ENCODE data around the gene ELAVL1. TPM values are rescaled to one million over a fixed set of nuclear protein-coding genes. Genes with fewer than 3 reads are reported as not detected.

Gene ELAVL1
- total and polyA plus RNA-seq, 9 of the 15 experiments (the other 6 are each of a cell fraction or from before 2014, with no cell fraction given): 4.3 to 172 (median 69.2) TPM

GRCh38 chr19:7920519-7921301 lies 84.7 kb downstream of the ELAVL1 start (continued):
- TF ChIP-seq, protein P1, sequence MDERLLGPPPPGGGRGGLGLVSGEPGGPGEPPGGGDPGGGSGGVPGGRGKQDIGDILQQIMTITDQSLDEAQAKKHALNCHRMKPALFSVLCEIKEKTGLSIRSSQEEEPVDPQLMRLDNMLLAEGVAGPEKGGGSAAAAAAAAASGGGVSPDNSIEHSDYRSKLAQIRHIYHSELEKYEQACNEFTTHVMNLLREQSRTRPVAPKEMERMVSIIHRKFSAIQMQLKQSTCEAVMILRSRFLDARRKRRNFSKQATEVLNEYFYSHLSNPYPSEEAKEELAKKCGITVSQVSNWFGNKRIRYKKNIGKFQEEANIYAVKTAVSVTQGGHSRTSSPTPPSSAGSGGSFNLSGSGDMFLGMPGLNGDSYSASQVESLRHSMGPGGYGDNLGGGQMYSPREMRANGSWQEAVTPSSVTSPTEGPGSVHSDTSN (CRISPR knock-in tag; IDR thresholded peaks at IDR 0.05; ENCODE audit: low read depth): peak; percentile 18; the same call in 1 of the 2 replicates
- TF ChIP-seq, protein P1 (tag; conservative IDR thresholded peaks at IDR 0.05; ENCODE audit: low read depth): no peak
- no peak for TF ChIP-seq SMAD2 (IDR thresholded peaks at IDR 0.05; ENCODE audit: low read depth, low read length)
- TF ChIP-seq, protein P2, sequence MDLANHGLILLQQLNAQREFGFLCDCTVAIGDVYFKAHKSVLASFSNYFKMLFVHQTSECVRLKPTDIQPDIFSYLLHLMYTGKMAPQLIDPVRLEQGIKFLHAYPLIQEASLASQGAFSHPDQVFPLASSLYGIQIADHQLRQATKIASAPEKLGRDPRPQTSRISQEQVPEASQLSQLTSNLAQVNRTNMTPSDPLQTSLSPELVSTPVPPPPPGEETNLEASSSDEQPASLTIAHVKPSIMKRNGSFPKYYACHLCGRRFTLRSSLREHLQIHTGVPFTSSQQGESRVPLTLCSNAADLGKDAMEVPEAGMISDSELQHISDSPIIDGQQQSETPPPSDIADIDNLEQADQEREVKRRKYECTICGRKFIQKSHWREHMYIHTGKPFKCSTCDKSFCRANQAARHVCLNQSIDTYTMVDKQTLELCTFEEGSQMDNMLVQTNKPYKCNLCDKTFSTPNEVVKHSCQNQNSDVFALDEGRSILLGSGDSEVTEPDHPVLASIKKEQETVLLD (IDR thresholded peaks at IDR 0.05): peak; percentile 48; the same call in 1 of the 2 replicates
- no peak for TF ChIP-seq SRF (CRISPR knock-in tag; IDR thresholded peaks at IDR 0.05)
- no peak for TF ChIP-seq JUN (IDR thresholded peaks at IDR 0.05; ENCODE audit: borderline replicate concordance, low read depth, low read length)
- TF ChIP-seq JUN (CRISPR knock-in tag; IDR thresholded peaks at IDR 0.05; ENCODE audit: borderline replicate concordance): peak; percentile 77; the same call in 1 of the 2 replicates
- peak; percentile 52; the same call in 1 of the 2 replicates for TF ChIP-seq HDAC2 (IDR thresholded peaks at IDR 0.05)
- TF ChIP-seq RBFOX2 (IDR thresholded peaks at IDR 0.05; ENCODE audit: low read depth, low read length): peak; percentile 10
- peak in 1 of 2 experiments; percentile 31; a peak in 1 of 3 replicates for TF ChIP-seq CBX3 (IDR thresholded peaks at IDR 0.05; ENCODE audit: borderline replicate concordance in 1 of 2, low read length in 2 of 2)
- no peak for TF ChIP-seq ATF1 (CRISPR knock-in tag; IDR thresholded peaks at IDR 0.05)
- peak; percentile 32; the same call in 1 of the 2 replicates for TF ChIP-seq ATF1 (tag; IDR thresholded peaks at IDR 0.05)
- TF ChIP-seq, protein P3, sequence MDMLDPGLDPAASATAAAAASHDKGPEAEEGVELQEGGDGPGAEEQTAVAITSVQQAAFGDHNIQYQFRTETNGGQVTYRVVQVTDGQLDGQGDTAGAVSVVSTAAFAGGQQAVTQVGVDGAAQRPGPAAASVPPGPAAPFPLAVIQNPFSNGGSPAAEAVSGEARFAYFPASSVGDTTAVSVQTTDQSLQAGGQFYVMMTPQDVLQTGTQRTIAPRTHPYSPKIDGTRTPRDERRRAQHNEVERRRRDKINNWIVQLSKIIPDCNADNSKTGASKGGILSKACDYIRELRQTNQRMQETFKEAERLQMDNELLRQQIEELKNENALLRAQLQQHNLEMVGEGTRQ (CRISPR knock-in tag; IDR thresholded peaks at IDR 0.05): no peak
- TF ChIP-seq FIP1L1 (IDR thresholded peaks at IDR 0.05; ENCODE audit: low read depth, low read length, poor library complexity, severe bottlenecking): no peak
- TF ChIP-seq SMAD4 (CRISPR knock-in tag; conservative IDR thresholded peaks at IDR 0.05): 0 out of 2 replicates have a peak, but pooled peaks have one; percentile 35
- no peak for TF ChIP-seq CREB3 (tag; conservative IDR thresholded peaks at IDR 0.05; ENCODE audit: low read depth)
- TF ChIP-seq, protein P4, sequence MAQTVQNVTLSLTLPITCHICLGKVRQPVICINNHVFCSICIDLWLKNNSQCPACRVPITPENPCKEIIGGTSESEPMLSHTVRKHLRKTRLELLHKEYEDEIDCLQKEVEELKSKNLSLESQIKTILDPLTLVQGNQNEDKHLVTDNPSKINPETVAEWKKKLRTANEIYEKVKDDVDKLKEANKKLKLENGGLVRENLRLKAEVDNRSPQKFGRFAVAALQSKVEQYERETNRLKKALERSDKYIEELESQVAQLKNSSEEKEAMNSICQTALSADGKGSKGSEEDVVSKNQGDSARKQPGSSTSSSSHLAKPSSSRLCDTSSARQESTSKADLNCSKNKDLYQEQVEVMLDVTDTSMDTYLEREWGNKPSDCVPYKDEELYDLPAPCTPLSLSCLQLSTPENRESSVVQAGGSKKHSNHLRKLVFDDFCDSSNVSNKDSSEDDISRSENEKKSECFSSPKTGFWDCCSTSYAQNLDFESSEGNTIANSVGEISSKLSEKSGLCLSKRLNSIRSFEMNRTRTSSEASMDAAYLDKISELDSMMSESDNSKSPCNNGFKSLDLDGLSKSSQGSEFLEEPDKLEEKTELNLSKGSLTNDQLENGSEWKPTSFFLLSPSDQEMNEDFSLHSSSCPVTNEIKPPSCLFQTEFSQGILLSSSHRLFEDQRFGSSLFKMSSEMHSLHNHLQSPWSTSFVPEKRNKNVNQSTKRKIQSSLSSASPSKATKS (CRISPR knock-in tag; IDR thresholded peaks at IDR 0.05): no peak
